ENCODE measurements around the gene LCMT1.

- no peak for TF ChIP-seq POLR2AphosphoS5 (IDR thresholded peaks at IDR 0.05; ENCODE audit: low read depth)
- TF ChIP-seq, protein P1, sequence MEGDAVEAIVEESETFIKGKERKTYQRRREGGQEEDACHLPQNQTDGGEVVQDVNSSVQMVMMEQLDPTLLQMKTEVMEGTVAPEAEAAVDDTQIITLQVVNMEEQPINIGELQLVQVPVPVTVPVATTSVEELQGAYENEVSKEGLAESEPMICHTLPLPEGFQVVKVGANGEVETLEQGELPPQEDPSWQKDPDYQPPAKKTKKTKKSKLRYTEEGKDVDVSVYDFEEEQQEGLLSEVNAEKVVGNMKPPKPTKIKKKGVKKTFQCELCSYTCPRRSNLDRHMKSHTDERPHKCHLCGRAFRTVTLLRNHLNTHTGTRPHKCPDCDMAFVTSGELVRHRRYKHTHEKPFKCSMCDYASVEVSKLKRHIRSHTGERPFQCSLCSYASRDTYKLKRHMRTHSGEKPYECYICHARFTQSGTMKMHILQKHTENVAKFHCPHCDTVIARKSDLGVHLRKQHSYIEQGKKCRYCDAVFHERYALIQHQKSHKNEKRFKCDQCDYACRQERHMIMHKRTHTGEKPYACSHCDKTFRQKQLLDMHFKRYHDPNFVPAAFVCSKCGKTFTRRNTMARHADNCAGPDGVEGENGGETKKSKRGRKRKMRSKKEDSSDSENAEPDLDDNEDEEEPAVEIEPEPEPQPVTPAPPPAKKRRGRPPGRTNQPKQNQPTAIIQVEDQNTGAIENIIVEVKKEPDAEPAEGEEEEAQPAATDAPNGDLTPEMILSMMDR (IDR thresholded peaks at IDR 0.05; ENCODE audit: insufficient read depth, low read length) = no peak
- no peak for TF ChIP-seq GABPA (IDR thresholded peaks at IDR 0.05; ENCODE audit: low read depth)
- TF ChIP-seq, protein P2, sequence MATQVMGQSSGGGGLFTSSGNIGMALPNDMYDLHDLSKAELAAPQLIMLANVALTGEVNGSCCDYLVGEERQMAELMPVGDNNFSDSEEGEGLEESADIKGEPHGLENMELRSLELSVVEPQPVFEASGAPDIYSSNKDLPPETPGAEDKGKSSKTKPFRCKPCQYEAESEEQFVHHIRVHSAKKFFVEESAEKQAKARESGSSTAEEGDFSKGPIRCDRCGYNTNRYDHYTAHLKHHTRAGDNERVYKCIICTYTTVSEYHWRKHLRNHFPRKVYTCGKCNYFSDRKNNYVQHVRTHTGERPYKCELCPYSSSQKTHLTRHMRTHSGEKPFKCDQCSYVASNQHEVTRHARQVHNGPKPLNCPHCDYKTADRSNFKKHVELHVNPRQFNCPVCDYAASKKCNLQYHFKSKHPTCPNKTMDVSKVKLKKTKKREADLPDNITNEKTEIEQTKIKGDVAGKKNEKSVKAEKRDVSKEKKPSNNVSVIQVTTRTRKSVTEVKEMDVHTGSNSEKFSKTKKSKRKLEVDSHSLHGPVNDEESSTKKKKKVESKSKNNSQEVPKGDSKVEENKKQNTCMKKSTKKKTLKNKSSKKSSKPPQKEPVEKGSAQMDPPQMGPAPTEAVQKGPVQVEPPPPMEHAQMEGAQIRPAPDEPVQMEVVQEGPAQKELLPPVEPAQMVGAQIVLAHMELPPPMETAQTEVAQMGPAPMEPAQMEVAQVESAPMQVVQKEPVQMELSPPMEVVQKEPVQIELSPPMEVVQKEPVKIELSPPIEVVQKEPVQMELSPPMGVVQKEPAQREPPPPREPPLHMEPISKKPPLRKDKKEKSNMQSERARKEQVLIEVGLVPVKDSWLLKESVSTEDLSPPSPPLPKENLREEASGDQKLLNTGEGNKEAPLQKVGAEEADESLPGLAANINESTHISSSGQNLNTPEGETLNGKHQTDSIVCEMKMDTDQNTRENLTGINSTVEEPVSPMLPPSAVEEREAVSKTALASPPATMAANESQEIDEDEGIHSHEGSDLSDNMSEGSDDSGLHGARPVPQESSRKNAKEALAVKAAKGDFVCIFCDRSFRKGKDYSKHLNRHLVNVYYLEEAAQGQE (IDR thresholded peaks at IDR 0.05; ENCODE audit: insufficient replicate concordance, low read depth) = no peak
- no peak for TF ChIP-seq SPI1 (IDR thresholded peaks at IDR 0.05; ENCODE audit: borderline replicate concordance, low read depth)
These were observed 113.3 kb downstream of the LCMT1 start for GRCh38 chr16:25224731-25225319.
